ENCODE measurements around the gene AGBL5. TPM values are rescaled to one million over a fixed set of nuclear protein-coding genes. Genes with fewer than 3 reads are reported as not detected.

Gene AGBL5
- total RNA-seq, 2 donors from 2014 or later: 56.9 to 76.1 TPM

GRCh38 chr2:27092696-27093429 is 41.4 kb downstream of the AGBL5 start:
- Mint-ChIP-seq H3K36me3 (ENCODE audit: low read depth) (no peaks in the 10 kb centered on the region), H3K4me1 (peaks cover 4% of the 10 kb centered on the region), H3K9me3 (no peaks in the 10 kb centered on the region), H3K4me3 (no peak overlapping the region), H3K27ac (no peak overlapping the region), H3K27me3 (ENCODE audit: insufficient read depth) (peaks cover 12% of the 10 kb centered on the region)
- Histone ChIP-seq H3K36me3 (ENCODE audit: control insufficient read depth, insufficient read depth, low read length) (no peaks in the 10 kb centered on the region), H3K4me3 (ENCODE audit: low read length) (no peak overlapping the region), H3K4me1 (ENCODE audit: control insufficient read depth, insufficient read depth, low read length) (peaks cover 5% of the 10 kb centered on the region), H3K9ac (ENCODE audit: extremely low read depth, low read length, poor library complexity, severe bottlenecking) (no peak overlapping the region), H3K27ac (ENCODE audit: low read depth, low read length) (no peak overlapping the region), H3K9me3 (ENCODE audit: control insufficient read depth, low read length) (no peaks in the 10 kb centered on the region), H3K27me3 (ENCODE audit: control insufficient read depth, insufficient read depth, low read length, poor library complexity, severe bottlenecking) (peaks cover 13% of the 10 kb centered on the region)
- TF ChIP-seq CTCF (conservative IDR thresholded peaks at IDR 0.05): no peak
- 84 to 85% methylated on average over 6 to 10 of the region's 10 CpGs for WGBS, 2 experiments (ENCODE audit: insufficient coverage in 1 of 2, insufficient read length in 1 of 2)
- DNase-seq: no peak

- no peak overlapping the region for H3K9ac ChIP-seq (ENCODE audit: extremely low read depth, low read length, poor library complexity, severe bottlenecking)
- TF ChIP-seq CTCF (conservative IDR thresholded peaks at IDR 0.05): no peak
- no peak overlapping the region for H3K4me3 Mint-ChIP-seq
- no peaks in the 10 kb centered on the region for H3K9me3 ChIP-seq (ENCODE audit: control insufficient read depth, low read length)
- H3K27ac Mint-ChIP-seq: no peak overlapping the region
- no peaks in the 10 kb centered on the region for H3K36me3 Mint-ChIP-seq (ENCODE audit: low read depth)
- no peaks in the 10 kb centered on the region for H3K9me3 Mint-ChIP-seq
- H3K27me3 Mint-ChIP-seq (ENCODE audit: insufficient read depth): peaks cover 3% of the 10 kb centered on the region
- H3K4me3 ChIP-seq (ENCODE audit: low read length): no peak overlapping the region
- H3K36me3 ChIP-seq (ENCODE audit: control insufficient read depth, insufficient read depth, low read length): no peaks in the 10 kb centered on the region
- no peak for DNase-seq
- peaks cover 5% of the 10 kb centered on the region for H3K27me3 ChIP-seq (ENCODE audit: control insufficient read depth, insufficient read depth, low read length, poor library complexity, severe bottlenecking)
- peaks cover 4% of the 10 kb centered on the region for H3K4me1 Mint-ChIP-seq
- no peak overlapping the region for H3K27ac ChIP-seq (ENCODE audit: low read depth, low read length)
- H3K4me1 ChIP-seq (ENCODE audit: control insufficient read depth, insufficient read depth, low read length): peaks cover 5% of the 10 kb centered on the region
- WGBS, 2 experiments (ENCODE audit: insufficient coverage in 1 of 2, insufficient read length in 1 of 2): 90 to 98% methylated on average over 4 to 6 of the region's 6 CpGs
These were observed 42.2 kb downstream of the AGBL5 start for GRCh38 chr2:27093430-27094352.

GRCh38 chr2:27094353-27094984 is 43.0 kb downstream of the AGBL5 start:
- no peaks in the 10 kb centered on the region for H3K27me3 ChIP-seq (ENCODE audit: control insufficient read depth, insufficient read depth, low read length, poor library complexity, severe bottlenecking)
- H3K4me3 ChIP-seq (ENCODE audit: low read length): no peak overlapping the region
- no peak for DNase-seq
- no peak overlapping the region for H3K27ac Mint-ChIP-seq
- peaks cover 4% of the 10 kb centered on the region for H3K4me1 Mint-ChIP-seq
- H3K36me3 Mint-ChIP-seq (ENCODE audit: low read depth): no peaks in the 10 kb centered on the region
- H3K9me3 Mint-ChIP-seq: no peaks in the 10 kb centered on the region
- H3K27me3 Mint-ChIP-seq (ENCODE audit: insufficient read depth): peaks cover 1% of the 10 kb centered on the region
- no peak for TF ChIP-seq CTCF (conservative IDR thresholded peaks at IDR 0.05)
- H3K4me1 ChIP-seq (ENCODE audit: control insufficient read depth, insufficient read depth, low read length): peaks cover 5% of the 10 kb centered on the region
- H3K9ac ChIP-seq (ENCODE audit: extremely low read depth, low read length, poor library complexity, severe bottlenecking): no peak overlapping the region
- H3K9me3 ChIP-seq (ENCODE audit: control insufficient read depth, low read length): no peaks in the 10 kb centered on the region
- H3K4me3 Mint-ChIP-seq: no peak overlapping the region
- no peaks in the 10 kb centered on the region for H3K36me3 ChIP-seq (ENCODE audit: control insufficient read depth, insufficient read depth, low read length)
- no peak overlapping the region for H3K27ac ChIP-seq (ENCODE audit: low read depth, low read length)
- WGBS, 2 experiments (ENCODE audit: insufficient coverage in 1 of 2, insufficient read length in 1 of 2): 94 to 98% methylated on average over 14 to 24 of the region's 24 CpGs

Data from endodermal cell (in vitro differentiated cells).